ENCODE data around the gene STRBP.
"Not testable (repeated sequence)": the region's sequence is repeated elsewhere in the genome, so short reads cannot be mapped to it uniquely, and the experiment has no call there.

Gene STRBP

DNA sequence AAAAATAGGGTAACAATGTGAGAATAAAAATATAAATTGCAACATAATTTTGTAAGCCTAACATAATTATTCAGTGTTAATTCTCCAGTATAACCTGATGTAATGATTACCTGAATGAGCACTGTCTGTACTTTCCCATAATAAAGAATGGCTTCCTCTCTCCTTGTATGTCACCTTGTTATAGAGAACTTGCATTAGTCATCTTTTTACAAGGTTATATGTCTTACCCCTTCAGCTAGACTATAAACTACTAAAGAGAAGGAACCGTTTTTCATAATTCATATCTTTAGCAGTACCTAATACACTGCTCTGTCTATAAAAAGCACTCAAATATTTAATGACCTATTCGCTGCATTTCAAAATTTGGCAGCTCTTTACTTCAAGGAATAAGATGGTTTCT, 19.8 kb downstream of the STRBP start:
- no peak for DNase-seq

- no peak for DNase-seq
These were observed 21.9 kb downstream of the STRBP start for GRCh38 chr9:123246534-123246933.

- no peak for DNase-seq
These were observed 28.7 kb downstream of the STRBP start for GRCh38 chr9:123239726-123240125.

- DNase-seq = no peak
These were observed 30.0 kb downstream of the STRBP start for GRCh38 chr9:123238365-123238764.

DNA sequence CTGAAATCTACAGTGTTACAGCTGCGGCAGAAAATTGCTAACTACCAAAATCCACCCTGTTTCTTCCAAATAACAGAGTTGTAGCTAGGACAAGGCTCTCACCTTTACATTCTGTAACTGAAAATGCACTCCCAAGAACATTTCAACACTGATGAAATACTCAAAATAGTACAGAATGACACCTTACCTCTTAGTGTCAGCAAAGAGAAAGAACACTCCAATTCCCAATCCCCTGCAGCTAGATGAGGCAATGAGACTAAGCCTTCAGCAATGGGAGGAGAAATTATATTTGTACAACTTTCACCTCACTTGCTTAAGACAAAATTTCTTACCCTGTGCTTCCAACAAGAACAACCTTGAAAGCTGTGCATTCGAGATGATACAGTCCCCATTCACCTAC, 31.2 kb downstream of the STRBP start:
- no peak for DNase-seq

GRCh38 chr9:123235448-123235847, 32.9 kb downstream of the STRBP start:
- DNase-seq = no peak

DNA sequence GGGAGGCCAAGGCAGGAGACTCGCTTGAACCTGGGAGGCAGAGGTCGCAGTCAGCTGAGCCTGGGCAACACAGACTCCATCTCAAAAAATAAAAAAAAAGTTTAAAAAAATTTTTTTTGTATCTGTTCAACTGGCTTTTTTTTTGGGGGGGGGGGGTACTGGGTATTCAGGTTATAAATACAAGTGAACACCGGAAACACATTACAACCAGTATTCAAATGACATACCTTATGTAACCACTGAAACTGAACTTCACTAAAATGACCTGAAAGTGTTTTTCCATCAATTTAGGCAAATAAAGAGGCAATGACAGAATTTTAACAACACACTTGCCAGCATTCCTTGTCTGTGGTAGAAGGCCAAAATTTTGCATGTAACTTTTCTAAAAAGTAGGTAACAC, 33.5 kb downstream of the STRBP start:
- no peak for DNase-seq

DNA sequence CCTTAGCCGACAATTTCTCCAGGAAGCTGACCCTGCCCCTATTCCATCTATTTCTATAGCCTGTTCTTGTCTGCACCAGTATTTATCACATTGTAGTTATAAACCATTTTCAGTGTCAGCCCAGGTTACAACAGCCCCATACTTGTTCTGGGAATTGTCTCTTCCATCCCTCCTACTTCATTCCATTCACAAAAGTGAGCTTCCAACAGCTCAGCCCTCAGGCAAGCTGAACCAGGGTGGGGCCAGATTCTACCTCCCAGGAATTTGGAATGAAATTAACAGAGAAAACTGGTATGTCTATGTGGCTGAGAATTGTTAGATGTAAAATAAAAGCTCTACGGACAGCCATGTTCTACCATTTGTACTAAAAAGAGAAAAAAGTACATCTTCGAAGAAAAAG, 36.1 kb downstream of the STRBP start:
- no peak for DNase-seq

DNA sequence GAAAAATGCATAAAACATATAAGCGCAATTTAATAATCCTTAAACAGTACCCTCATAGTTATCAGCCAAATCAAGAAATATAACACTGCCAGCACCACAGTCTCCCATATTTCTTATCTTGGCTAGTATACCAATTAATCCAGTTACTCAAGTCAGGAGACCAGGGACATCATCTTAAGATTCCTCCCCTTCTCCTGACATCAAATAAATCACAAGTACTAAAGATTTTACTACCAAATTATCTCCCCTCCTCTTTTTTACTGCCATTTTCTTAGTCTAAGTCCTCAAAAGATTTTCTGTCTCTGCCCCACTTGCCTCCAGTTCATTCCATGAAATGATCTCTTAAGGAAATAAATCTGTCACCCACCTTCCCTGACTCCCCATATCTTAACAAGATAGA, 37.0 kb downstream of the STRBP start:
- DNase-seq = no peak

GRCh38 chr9:123228967-123229366, 39.4 kb downstream of the STRBP start:
- DNase-seq = no peak

GRCh38 chr9:123225995-123226394, 42.4 kb downstream of the STRBP start:
- DNase-seq = no peak

GRCh38 chr9:123225374-123225813, 43.0 kb downstream of the STRBP start:
- DNase-seq = peak; percentile 46 to 52

DNA sequence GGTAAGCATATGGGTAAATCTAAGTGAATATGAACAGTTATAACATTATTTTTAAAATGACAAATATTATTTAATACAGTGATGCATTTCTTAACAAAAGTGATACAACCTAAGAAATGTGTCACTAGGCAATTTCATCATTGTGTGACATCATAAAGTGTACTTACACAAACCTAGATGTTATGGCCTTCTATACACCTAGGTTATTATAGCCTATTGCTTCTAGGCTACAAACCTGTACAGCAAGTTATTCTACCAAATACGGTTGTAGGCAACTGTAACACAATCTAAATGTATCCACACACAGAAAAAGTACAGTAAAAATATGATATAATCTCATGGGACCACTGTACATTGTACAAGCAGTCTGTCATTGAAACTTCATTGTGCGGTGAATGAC, 48.3 kb downstream of the STRBP start:
- no peak for DNase-seq

GRCh38 chr9:123218831-123219230, 49.6 kb downstream of the STRBP start:
- DNase-seq = no peak

- DNase-seq = no peak
These were observed 51.2 kb downstream of the STRBP start for GRCh38 chr9:123217128-123217654.

DNA sequence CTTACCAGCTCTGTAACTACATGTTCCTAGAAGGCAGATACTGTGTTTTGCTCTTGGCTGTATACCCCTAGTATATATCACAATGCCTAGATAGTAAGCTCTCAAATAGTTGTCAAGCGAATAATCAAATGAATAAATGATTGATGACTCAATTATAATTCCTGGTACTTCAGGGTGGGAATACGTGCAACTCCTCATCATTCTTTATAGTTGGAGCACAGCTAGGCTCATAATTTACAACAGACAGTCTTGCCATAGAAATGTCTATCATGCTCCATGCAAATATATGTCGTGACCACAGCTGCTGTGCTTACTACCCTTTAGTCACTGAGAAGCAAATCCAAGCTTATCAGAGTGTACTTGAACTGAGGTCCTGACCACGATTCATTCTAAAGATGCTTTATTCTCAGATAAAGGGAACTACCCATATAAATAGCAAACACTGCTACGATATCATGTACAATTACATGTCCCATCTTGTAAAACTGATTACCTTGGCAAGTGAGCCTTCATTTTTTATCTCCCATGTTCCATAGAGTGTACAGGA, 52.1 kb downstream of the STRBP start:
- DNase-seq = no peak

- DNase-seq = no peak
These were observed 57.3 kb downstream of the STRBP start for GRCh38 chr9:123211081-123211480.

DNA sequence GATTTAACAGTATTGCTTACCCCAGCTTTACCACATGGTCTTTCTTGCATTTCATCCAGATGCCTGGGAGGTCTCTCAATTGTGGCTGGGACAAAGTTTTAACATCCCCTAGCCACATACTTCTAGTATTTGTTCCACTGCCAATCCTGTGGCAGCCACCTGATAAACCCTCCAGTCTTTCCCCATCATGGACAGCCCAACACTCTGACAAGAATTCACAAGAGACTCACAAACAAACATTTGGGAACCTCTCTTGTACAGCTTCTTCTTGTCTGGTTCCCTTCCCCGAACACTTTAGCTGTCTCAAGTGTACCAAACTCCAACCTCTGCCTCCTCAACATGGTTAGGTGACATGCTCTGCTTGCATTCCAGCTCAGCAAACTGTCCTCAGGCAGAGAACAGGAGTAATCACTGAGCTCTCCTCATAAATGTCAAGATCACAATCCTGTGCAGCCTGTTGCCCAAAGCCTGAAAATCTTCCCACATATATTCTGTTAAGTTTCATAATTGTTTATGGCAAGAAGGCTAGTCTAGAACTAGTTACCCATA, 59.7 kb downstream of the STRBP start:
- no peak for DNase-seq

DNA sequence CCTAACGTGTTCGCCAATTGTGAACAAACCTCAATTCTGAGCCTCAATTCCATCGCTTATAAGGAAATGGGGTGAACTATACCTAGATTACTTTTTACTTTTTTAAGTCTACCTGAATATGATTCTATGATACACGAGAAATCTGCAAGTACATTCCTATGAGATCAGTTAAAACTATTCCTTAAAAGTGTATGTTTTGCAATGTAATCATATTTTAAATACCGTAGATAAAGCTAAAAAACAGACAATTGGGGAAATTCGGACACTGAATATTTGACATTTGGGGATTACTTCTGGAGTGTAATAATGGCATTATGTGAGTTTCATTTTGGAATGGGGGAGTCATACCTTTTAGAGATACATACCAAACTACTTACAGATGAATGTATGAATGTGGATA, 62.3 kb downstream of the STRBP start:
- no peak for DNase-seq

GRCh38 chr9:123201083-123201482, 67.3 kb downstream of the STRBP start:
- DNase-seq = no peak

DNA sequence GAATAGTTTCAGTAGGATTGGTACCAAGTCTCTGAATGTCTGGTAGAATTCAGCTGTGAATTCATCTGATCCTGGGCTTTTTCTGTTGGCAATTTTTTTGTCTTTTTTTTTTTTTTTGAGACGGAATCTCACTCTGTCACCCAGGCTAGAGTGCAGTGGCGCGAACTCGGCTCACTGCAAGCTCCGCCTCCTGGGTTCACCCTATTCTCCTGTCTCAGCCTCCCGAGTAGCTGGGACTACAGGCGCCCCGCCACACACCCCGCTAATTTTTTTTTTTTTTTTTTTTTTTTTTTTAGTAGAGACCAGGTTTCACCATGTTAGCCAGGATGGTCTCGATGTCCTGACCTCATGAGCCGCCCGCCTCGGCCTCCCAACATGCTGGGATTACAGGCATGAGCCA, 67.9 kb downstream of the STRBP start:
- DNase-seq = not testable (repeated sequence)

GRCh38 chr9:123196124-123196523, 72.3 kb downstream of the STRBP start:
- DNase-seq = no peak

DNA sequence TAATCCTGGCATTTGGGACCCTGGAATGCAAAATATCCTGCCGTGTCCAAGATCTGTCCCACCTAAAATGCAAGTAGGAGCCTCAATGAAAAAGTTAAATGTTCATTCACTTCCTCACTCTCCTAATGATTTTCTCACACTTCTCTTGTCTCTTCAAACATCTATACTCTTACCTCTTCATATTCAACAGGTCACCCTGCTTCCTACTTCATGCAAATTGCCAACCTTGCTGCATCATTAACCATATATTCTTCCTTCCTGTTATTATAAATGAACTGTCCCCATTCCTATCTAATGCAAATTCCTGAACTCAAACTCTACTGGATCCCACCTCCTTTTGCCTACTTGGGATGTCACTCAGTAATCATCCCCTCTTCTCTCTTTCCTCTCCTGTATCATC, 74.4 kb downstream of the STRBP start:
- DNase-seq = no peak

DNA sequence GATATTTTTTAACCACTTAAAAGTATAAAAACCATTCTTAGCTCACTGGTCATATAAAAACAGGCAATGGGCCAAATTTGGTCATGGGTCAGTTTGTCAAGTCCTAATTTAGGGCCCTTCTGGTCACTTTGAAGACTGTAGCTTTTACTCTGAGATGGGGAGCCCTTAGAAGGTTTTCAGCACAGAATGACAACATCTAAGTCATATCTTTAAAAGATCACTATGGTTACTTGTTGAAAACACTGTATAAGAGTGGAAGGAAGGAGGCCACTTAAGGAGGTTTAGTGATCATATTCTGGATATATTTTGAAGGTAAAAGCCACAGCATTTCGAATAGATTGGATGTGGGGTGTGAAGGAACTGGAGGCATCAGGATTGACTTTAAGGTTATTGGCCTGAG, 76.7 kb downstream of the STRBP start:
- DNase-seq = no peak

- DNase-seq = no peak
These were observed 77.1 kb downstream of the STRBP start for GRCh38 chr9:123191260-123191659.
